Tibial artery (tissue), 4 donors: ENCODE measurements around the gene MRGPRX1.

Source experiments
- DNase-seq, 2 donors: peaks; one replicate each; pipeline ENCODE4 v3.0.0-alpha.2; 2019
- H3K27ac ChIP-seq, 2 donors: fragments of 200-600 bp; sonication (generic) in 1 of 2; 1 replicate in 1 of 2; 2 replicates in 1 of 2; pipeline ENCODE4 v1.5.1; 2018 to 2019; ENCODE audit warnings: mild to moderate bottlenecking in 1 of 2
- H3K27me3 ChIP-seq, 2 donors: fragments of 200-600 bp; sonication (generic) in 1 of 2; one replicate each; pipeline versions ENCODE4 v1.5.1 to v1.6.0; 2016 to 2019
- H3K36me3 ChIP-seq, 3 donors: fragments of 200-600 bp; sonication (generic) in 2 of 3; one replicate each; pipeline ENCODE4 v1.5.1; 2016 to 2019; ENCODE audit warnings: mild to moderate bottlenecking in 2 of 3
- H3K4me1 ChIP-seq, 4 donors: fragments of 200-600 bp; sonication (generic) in 2 of 4; 1 replicate in 3 of 4; 2 replicates in 1 of 4; pipeline ENCODE4 v1.5.1; 2016 to 2019
- H3K4me3 ChIP-seq, 2 donors: fragments of 200-600 bp; sonication (generic) in 1 of 2; 1 replicate in 1 of 2; 2 replicates in 1 of 2; pipeline ENCODE4 v1.5.1; 2018 to 2019; ENCODE audit warnings: mild to moderate bottlenecking in 2 of 2
- H3K9me3 ChIP-seq, 3 donors: fragments of 200-600 bp; sonication (generic) in 1 of 3; one replicate each; pipeline ENCODE4 v1.5.1; 2016 to 2019
- intact Hi-C: fragments of 100-400 bp; cut with DNase I; formaldehyde crosslinking; loops from one replicate; pipeline ENCODE4 v1.15.0; 2023; ENCODE audit warnings: low total_unique reads
- TF ChIP-seq, protein P1 (sequence below), 2 experiments: fragments of 200-600 bp in 1 of 2; fragments of 450-650 bp in 1 of 2; IDR thresholded peaks; one replicate each; pipeline ENCODE4 v1.5.1; 2017 to 2019; ENCODE audit warnings: antibody characterized with exemption in 2 of 2, mild to moderate bottlenecking in 1 of 2, moderate library complexity in 1 of 2

MRGPRX1 gene

DNA sequence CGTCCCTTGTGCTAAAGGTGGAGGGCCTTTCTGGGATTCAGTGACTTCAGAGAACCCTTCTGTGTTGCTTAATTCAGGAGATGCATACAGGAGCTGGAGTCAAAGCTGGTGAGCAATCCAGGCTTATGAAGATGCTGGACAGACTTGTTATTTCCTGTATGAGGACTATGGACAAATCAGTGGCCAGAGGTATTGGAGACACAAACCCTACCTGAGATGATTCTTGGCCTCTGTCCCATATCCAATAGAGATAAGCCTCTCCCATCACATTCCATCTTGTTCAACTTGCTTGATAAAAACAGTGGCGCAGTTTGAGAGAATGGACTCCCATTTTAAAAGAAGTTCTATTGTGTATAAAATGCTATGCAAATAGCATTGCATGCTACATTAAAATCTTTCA is at the start of gene MRGPRX1:
TSS of gene MRGPRX1 (minus strand) at position 101 of the 400 bp plus-strand sequence. CDS start 4,630 bp downstream, outside the sequence.
- TF ChIP-seq, protein P1, sequence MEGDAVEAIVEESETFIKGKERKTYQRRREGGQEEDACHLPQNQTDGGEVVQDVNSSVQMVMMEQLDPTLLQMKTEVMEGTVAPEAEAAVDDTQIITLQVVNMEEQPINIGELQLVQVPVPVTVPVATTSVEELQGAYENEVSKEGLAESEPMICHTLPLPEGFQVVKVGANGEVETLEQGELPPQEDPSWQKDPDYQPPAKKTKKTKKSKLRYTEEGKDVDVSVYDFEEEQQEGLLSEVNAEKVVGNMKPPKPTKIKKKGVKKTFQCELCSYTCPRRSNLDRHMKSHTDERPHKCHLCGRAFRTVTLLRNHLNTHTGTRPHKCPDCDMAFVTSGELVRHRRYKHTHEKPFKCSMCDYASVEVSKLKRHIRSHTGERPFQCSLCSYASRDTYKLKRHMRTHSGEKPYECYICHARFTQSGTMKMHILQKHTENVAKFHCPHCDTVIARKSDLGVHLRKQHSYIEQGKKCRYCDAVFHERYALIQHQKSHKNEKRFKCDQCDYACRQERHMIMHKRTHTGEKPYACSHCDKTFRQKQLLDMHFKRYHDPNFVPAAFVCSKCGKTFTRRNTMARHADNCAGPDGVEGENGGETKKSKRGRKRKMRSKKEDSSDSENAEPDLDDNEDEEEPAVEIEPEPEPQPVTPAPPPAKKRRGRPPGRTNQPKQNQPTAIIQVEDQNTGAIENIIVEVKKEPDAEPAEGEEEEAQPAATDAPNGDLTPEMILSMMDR (IDR thresholded peaks at IDR 0.05) = no peak
- no peak within 1 kb of the TSS for H3K4me3 ChIP-seq
- no peaks in the 10 kb centered on the region for H3K27me3 ChIP-seq
- no peaks in the 10 kb centered on the region for H3K36me3 ChIP-seq
- H3K4me1 ChIP-seq = no peaks in the 10 kb centered on the region
- intact Hi-C loops = no loop called here
- H3K27ac ChIP-seq = no peak within 1 kb of the TSS
- H3K9me3 ChIP-seq = no peaks in the 10 kb centered on the region
- DNase-seq = no peak

DNA sequence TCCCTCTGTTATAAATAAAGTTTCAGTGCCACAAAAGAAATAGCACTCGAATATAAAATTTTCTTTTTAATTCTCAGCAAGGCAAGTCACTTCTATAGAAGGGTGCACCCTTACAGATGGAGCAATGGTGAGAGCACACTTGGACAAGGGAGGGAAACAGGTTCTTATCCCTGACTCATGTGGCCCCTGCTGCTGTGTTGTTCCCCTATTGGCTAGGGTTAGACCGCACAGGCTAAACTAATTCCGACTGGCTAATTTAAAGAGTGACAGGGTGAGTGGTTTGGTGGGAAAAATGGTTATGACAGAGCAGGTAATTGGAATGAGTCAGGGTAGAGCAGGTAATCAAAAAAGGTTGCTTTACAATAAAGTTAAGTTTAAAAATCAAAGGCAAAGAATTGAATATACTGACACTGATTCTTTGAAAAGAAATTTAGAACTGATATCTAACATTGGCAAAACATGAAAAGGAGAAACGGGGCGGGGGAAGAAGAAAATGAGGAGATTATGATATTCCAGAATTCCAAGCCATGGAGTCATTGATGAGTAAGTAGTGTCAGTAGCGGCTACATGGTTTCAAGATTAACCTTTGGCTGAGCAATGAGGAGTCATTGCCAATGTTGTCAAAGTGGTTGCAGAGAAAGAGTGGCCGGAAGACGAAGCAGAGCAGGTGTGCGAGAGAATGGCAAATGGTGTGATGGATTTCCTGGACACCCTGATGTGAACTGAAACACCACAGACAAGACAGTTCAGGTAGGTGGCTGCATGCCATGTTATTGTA is 48.4 kb upstream of the MRGPRX1 start:
- TF ChIP-seq, protein P1 (IDR thresholded peaks at IDR 0.05) = no peak
- Histone ChIP-seq H3K27ac (no peak overlapping the region), H3K4me1 (no peaks in the 10 kb centered on the region), H3K27me3 (no peaks in the 10 kb centered on the region), H3K9me3 (no peaks in the 10 kb centered on the region), H3K4me3 (no peak overlapping the region), H3K36me3 (no peaks in the 10 kb centered on the region)
- intact Hi-C loops = no loop called here
- no peak for DNase-seq

DNA sequence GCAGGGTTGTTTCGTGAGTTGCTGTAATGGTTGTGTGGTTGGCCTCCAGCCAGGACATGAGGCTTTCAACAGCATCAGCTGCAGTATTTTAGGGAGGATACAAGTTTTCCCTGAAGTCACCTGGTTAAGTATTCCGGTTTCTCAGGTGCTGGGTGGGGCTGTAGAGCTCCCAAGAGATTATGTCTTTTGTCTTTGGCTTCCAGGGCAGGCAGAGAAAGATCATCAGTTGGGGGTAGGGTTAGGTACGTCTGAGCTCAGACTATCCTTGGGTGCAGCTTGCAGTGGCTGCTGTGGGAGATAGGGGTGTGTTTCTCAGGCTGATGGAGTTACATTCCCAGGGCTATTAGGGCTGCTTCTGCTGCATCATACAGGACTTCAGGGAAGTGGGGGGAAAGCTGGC is 47.5 kb upstream of the MRGPRX1 start:
- no peak overlapping the region for H3K4me3 ChIP-seq
- no peaks in the 10 kb centered on the region for H3K36me3 ChIP-seq
- no peak for DNase-seq
- H3K27me3 ChIP-seq = no peaks in the 10 kb centered on the region
- no peaks in the 10 kb centered on the region for H3K9me3 ChIP-seq
- H3K4me1 ChIP-seq = no peaks in the 10 kb centered on the region
- TF ChIP-seq, protein P1 (IDR thresholded peaks at IDR 0.05) = no peak
- H3K27ac ChIP-seq = no peak overlapping the region
- intact Hi-C loops = no loop called here

DNA sequence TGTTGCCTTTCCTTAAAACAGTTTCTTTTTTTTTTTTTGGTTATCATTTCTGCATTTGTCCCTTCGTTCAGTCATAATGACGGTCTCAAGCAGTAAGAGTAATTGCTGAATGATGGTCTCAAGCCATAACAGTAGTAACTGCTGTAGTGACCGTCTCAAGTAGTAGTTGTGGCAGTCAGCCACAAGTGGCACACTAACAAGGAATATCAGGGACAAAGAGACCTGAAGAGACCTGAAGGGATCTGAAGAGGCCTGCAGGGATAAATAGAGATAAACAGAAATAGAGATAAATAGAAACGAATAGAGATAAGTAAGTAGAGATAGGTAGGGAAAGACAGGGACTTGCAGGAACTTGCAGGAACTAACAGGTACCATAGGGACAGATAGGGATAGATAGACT is 42.7 kb upstream of the MRGPRX1 start:
- H3K36me3 ChIP-seq = no peaks in the 10 kb centered on the region
- H3K4me1 ChIP-seq = no peaks in the 10 kb centered on the region
- intact Hi-C loops = no loop called here
- H3K27me3 ChIP-seq = no peaks in the 10 kb centered on the region
- TF ChIP-seq, protein P1 (IDR thresholded peaks at IDR 0.05) = no peak
- H3K9me3 ChIP-seq = no peaks in the 10 kb centered on the region
- H3K4me3 ChIP-seq = no peak overlapping the region
- no peak for DNase-seq
- H3K27ac ChIP-seq = no peak overlapping the region

DNA sequence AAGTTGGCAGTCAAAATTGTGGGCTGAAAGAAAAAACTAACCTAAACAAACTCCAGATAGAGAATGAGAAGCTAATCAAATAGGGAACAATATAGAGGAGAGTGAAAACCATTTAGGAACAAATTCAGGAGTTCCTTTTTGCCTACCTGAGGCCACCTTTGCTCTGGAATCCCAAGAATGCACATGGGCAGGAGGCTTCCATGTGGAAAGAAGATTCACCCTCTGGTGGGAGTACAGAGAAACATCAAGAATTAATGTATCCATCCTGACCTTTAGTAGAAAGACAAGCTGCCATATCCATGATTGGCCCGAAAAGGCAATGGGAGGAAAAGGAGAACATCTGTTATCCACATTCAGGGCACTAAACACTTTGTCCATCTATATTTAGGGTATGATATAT is 35.0 kb upstream of the MRGPRX1 start:
- no peaks in the 10 kb centered on the region for H3K4me1 ChIP-seq
- H3K27me3 ChIP-seq = no peaks in the 10 kb centered on the region
- TF ChIP-seq, protein P1 (IDR thresholded peaks at IDR 0.05) = no peak
- no peaks in the 10 kb centered on the region for H3K36me3 ChIP-seq
- no peak overlapping the region for H3K4me3 ChIP-seq
- intact Hi-C loops = no loop called here
- no peak overlapping the region for H3K27ac ChIP-seq
- H3K9me3 ChIP-seq = no peaks in the 10 kb centered on the region
- DNase-seq = no peak
